Measurements from ENCODE around the gene KIF11. TPM values are rescaled to one million over a fixed set of nuclear protein-coding genes. Genes with fewer than 3 reads are reported as not detected.

The KIF11 gene
- total RNA-seq, 1 donor from 2014 or later = 1.8 TPM

GRCh38 chr10:92690915-92691590 is 98.1 kb downstream of the KIF11 start:
- peak in 1 of 2 donors; percentile 11 for ATAC-seq
- Histone ChIP-seq H3K27me3 (ENCODE audit: low read depth) (peaks cover 11% of the 10 kb centered on the region), H3K36me3 (peaks cover 22% of the 10 kb centered on the region), H3K27ac (peak overlapping the region; percentile 90), H3K4me3 (peak overlapping the region; percentile 73), H3K9me3 (no peaks in the 10 kb centered on the region), H3K4me1 (peaks cover 31% of the 10 kb centered on the region)
- intact Hi-C loops (cut with DNase I) = no loop called here
- no peak for TF ChIP-seq CTCF (IDR thresholded peaks at IDR 0.05)
- peak; percentile 60 for DNase-seq

DNA sequence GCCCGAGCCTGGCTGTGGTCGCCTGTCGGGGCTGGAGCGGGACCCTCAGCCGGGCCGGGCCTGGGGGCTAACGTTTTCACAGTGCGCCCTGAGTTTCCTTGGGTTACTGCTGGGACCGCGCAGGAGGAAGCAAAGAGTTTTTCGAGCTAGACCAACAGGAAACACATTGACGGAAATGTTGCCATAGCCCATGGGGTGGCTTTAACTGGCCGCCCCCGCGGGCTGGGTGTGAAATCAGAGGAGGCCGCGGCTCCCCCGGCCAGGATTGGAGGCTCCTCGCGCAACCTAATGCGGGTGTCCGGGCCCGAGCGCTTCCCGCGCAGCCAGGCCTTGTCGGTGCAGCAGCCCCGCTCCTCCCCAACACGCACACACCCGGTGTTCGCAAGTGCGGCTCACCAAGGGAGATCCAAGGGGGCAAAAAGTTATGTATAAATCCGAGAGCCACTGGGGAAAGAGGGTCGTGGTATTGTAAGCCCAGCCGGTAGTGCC is 98.7 kb downstream of the KIF11 start:
- peak overlapping the region; percentile 90 for H3K27ac ChIP-seq
- peaks cover 17% of the 10 kb centered on the region for H3K27me3 ChIP-seq (ENCODE audit: low read depth)
- no peaks in the 10 kb centered on the region for H3K9me3 ChIP-seq
- peaks cover 31% of the 10 kb centered on the region for H3K4me1 ChIP-seq
- intact Hi-C loops (cut with DNase I) = no loop called here
- ATAC-seq = peak; percentile 32 to 39
- DNase-seq = peak; percentile 84
- peak overlapping the region; percentile 73 for H3K4me3 ChIP-seq
- peaks cover 24% of the 10 kb centered on the region for H3K36me3 ChIP-seq
- TF ChIP-seq CTCF (IDR thresholded peaks at IDR 0.05) = no peak

GRCh38 chr10:92692080-92692671 is 99.2 kb downstream of the KIF11 start:
- Histone ChIP-seq H3K4me1 (peaks cover 31% of the 10 kb centered on the region), H3K27ac (peak overlapping the region; percentile 90), H3K4me3 (peak overlapping the region; percentile 73), H3K27me3 (ENCODE audit: low read depth) (peaks cover 17% of the 10 kb centered on the region), H3K9me3 (no peaks in the 10 kb centered on the region), H3K36me3 (peaks cover 24% of the 10 kb centered on the region)
- ATAC-seq (no peak), DNase-seq (no peak)
- no peak for TF ChIP-seq CTCF (IDR thresholded peaks at IDR 0.05)
- intact Hi-C loops (cut with DNase I) = no loop called here

DNA sequence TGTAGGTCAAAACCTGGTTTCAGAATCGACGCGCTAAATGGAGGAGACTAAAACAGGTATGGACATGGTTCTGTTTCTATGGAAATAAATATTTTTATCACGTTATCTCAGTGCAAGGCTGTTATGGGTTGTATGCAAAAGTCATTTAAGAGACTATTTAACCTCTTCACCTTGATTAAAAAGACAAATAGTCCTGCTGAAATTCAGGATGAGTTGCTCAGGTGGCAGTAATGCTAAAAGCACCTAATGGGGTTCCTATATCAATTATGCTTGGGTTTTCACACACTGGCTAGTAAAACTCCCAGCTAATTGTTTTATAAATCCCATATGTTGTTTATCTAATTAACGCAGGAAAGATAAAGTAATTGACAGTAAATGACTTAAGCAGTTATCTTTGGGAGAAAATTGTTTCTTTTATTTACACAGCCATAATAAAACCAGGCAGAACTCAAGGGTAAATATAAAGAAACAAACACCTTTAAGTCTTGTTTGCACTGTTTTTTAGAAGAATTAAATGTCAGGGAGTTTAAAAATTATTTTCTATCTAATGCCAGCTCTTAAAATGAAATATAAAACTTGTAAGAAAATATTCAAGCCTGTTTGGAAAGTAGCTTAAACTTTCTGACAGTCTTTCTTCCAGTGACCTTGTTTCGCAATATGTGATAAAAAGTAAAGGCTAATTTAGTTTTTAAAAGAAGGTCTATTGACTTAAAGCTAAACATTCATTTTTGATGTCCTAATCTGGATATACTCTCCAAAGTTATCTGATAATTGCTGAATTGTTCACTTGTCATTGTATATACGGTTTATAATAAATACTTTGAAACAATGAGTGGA is 100.0 kb downstream of the KIF11 start:
- intact Hi-C loops (cut with DNase I) = no loop called here

More for the DNA sequence above, 100.0 kb downstream of the KIF11 start:
- no peak for TF ChIP-seq CTCF (IDR thresholded peaks at IDR 0.05)
- DNase-seq (no peak), ATAC-seq (no peak)
- Histone ChIP-seq H3K4me1 (peaks cover 31% of the 10 kb centered on the region), H3K36me3 (peaks cover 24% of the 10 kb centered on the region), H3K4me3 (peak overlapping the region; percentile 73), H3K27ac (peak overlapping the region; percentile 90), H3K9me3 (no peaks in the 10 kb centered on the region), H3K27me3 (ENCODE audit: low read depth) (peaks cover 17% of the 10 kb centered on the region)

Measured in lower lobe of right lung (tissue), 2 donors.